GM12873 (cell line): ENCODE data around the gene HADH.

Experiments used
- CTCF ChIP-seq: IDR thresholded peaks from 2 replicates; pipeline ENCODE4 v1.5.1; 2012; ENCODE audit warnings: low read depth, mild to moderate bottlenecking, moderate library complexity, low read length, control low read depth; ENCODE audit not compliant: insufficient read depth; ENCODE audit errors: missing control alignments

The HADH gene

GRCh38 chr4:107989537-107990386 is at the start of gene HADH:
Gene HADH, plus strand, starts transcription at chr4:107989889. Its CDS starts 44 bp downstream, at chr4:107989933.
- TF ChIP-seq CTCF: no peak

- TF ChIP-seq CTCF: no peak
Measured at GRCh38 chr4:107945809-107946208, 43.9 kb upstream of the HADH start.

- no peak for TF ChIP-seq CTCF
Measured at GRCh38 chr4:107950746-107951540, 38.7 kb upstream of the HADH start.

- no peak for TF ChIP-seq CTCF
Measured at GRCh38 chr4:107951551-107951950, 38.1 kb upstream of the HADH start.

- no peak for TF ChIP-seq CTCF
Measured at GRCh38 chr4:107956011-107956410, 33.7 kb upstream of the HADH start.

GRCh38 chr4:107966903-107967302 is 22.8 kb upstream of the HADH start:
- no peak for TF ChIP-seq CTCF

GRCh38 chr4:107970063-107970798 is 19.5 kb upstream of the HADH start:
- TF ChIP-seq CTCF: no peak
